Body of pancreas (tissue), 4 donors: Measurements from ENCODE around the gene B3GNT9.

Experiments used
- CTCF ChIP-seq, 7 experiments: fragments of 450-650 bp in 4 of 7; fragments of 200-600 bp in 3 of 7; sonication (generic) in 3 of 7; IDR thresholded peaks; one replicate each; pipeline ENCODE4 v1.5.1; 2016 to 2019; ENCODE audit warnings: antibody characterized with exemption in 7 of 7
- POLR2A ChIP-seq, 3 donors: fragments of 450-650 bp; IDR thresholded peaks; one replicate each; pipeline ENCODE4 v1.6.1; 2016; ENCODE audit warnings: antibody characterized with exemption in 3 of 3, mild to moderate bottlenecking in 2 of 3

- TF ChIP-seq CTCF (IDR thresholded peaks at IDR 0.05): no peak
- no peak for TF ChIP-seq POLR2A (IDR thresholded peaks at IDR 0.05)
Observed at GRCh38 chr16:67158637-67159600, 8.1 kb upstream of the B3GNT9 start.
